CD4-positive, alpha-beta T cell treated with Interleukin-12 subunit alpha and Interleukin-12 subunit beta, for 1 hour (primary cell): ENCODE measurements around the gene TNRC6B.
"Not testable (repeated sequence)": the region's sequence is repeated elsewhere in the genome, so short reads cannot be mapped to it uniquely, and the experiment has no call there.

ENCODE experiments used
- DNase-seq: peaks from one replicate; pipeline ENCODE4 v3.0.0-alpha.2; 2020

TNRC6B gene

GRCh38 chr22:40177738-40178416 is at the start of gene TNRC6B:
TSS of gene TNRC6B (plus strand) at chr22:40177925. CDS start at chr22:40178136, 211 bp downstream.
- DNase-seq: peak; percentile 92

- DNase-seq: peak; percentile 18
These were observed 48.7 kb upstream of the TNRC6B start for GRCh38 chr22:40128989-40129388.

GRCh38 chr22:40137132-40137531 is 40.6 kb upstream of the TNRC6B start:
- no peak for DNase-seq

- DNase-seq: no peak
These were observed 38.9 kb upstream of the TNRC6B start for GRCh38 chr22:40138866-40139265.

- no peak for DNase-seq
These were observed 30.1 kb upstream of the TNRC6B start for GRCh38 chr22:40147388-40148176.

GRCh38 chr22:40153192-40153591 is 24.5 kb upstream of the TNRC6B start:
- DNase-seq: no peak

GRCh38 chr22:40153705-40154104 is 24.0 kb upstream of the TNRC6B start:
- no peak for DNase-seq

- no peak for DNase-seq
These were observed 21.7 kb upstream of the TNRC6B start for GRCh38 chr22:40156001-40156516.

- not testable (repeated sequence) for DNase-seq
These were observed 21.0 kb upstream of the TNRC6B start for GRCh38 chr22:40156682-40157081.

- no peak for DNase-seq
These were observed 20.3 kb upstream of the TNRC6B start for GRCh38 chr22:40157330-40157945.

- no peak for DNase-seq
These were observed 16.5 kb upstream of the TNRC6B start for GRCh38 chr22:40161194-40161593.

- not testable (repeated sequence) for DNase-seq
These were observed 12.2 kb upstream of the TNRC6B start for GRCh38 chr22:40165537-40165936.

GRCh38 chr22:40175611-40176244 is 2.0 kb upstream of the TNRC6B start:
- DNase-seq: no peak

GRCh38 chr22:40176921-40177737 is 596 bp upstream of the TNRC6B start:
- DNase-seq: peak; percentile 77

GRCh38 chr22:40178417-40179409 is 988 bp downstream of the TNRC6B start:
- peak; percentile 41 for DNase-seq

GRCh38 chr22:40179526-40179925 is 1.8 kb downstream of the TNRC6B start:
- DNase-seq: no peak

GRCh38 chr22:40180403-40180802 is 2.7 kb downstream of the TNRC6B start:
- no peak for DNase-seq

GRCh38 chr22:40181323-40181722 is 3.6 kb downstream of the TNRC6B start:
- no peak for DNase-seq

- DNase-seq: no peak
These were observed 4.6 kb downstream of the TNRC6B start for GRCh38 chr22:40182231-40182835.

- DNase-seq: peak; percentile 18
These were observed 5.4 kb downstream of the TNRC6B start for GRCh38 chr22:40183029-40183581.
